Activated CD8-positive, alpha-beta memory T cell treated with anti-CD3 and anti-CD28 coated beads for 1 hour (primary cell): Measurements from ENCODE around the gene SAMD4A.

ENCODE experiments used
- DNase-seq, 2 donors: peaks; one replicate each; pipeline ENCODE4 v3.0.0-alpha.2; 2020; ENCODE audit warnings: low read depth in 1 of 2; ENCODE audit errors: extremely low read depth in 1 of 2

The SAMD4A gene

GRCh38 chr14:54566410-54567223 lies at the start of gene SAMD4A:
Gene SAMD4A, plus strand, starts transcription at chr14:54567128. Its CDS starts 789 bp downstream, at chr14:54567917.
- peak in 1 of 2 donors; percentile 28 for DNase-seq

GRCh38 chr14:54524410-54524809 lies 42.5 kb upstream of the SAMD4A start:
- no peak for DNase-seq

GRCh38 chr14:54528973-54529372 lies 38.0 kb upstream of the SAMD4A start:
- no peak for DNase-seq

- DNase-seq, result no peak
These were observed 37.1 kb upstream of the SAMD4A start for GRCh38 chr14:54529811-54530210.

- DNase-seq, result no peak
These were observed 34.6 kb upstream of the SAMD4A start for GRCh38 chr14:54532111-54533012.

- no peak for DNase-seq
These were observed 33.8 kb upstream of the SAMD4A start for GRCh38 chr14:54533100-54533499.

- DNase-seq, result no peak
These were observed 31.8 kb upstream of the SAMD4A start for GRCh38 chr14:54535126-54535525.

GRCh38 chr14:54535646-54536045 lies 31.3 kb upstream of the SAMD4A start:
- no peak for DNase-seq

GRCh38 chr14:54537651-54538050 lies 29.3 kb upstream of the SAMD4A start:
- DNase-seq, result no peak

GRCh38 chr14:54538055-54538454 lies 28.9 kb upstream of the SAMD4A start:
- DNase-seq, result no peak

GRCh38 chr14:54547583-54547982 lies 19.3 kb upstream of the SAMD4A start:
- no peak for DNase-seq

GRCh38 chr14:54548491-54548890 lies 18.4 kb upstream of the SAMD4A start:
- no peak for DNase-seq

GRCh38 chr14:54549862-54550261 lies 17.1 kb upstream of the SAMD4A start:
- no peak for DNase-seq

GRCh38 chr14:54550514-54550913 lies 16.4 kb upstream of the SAMD4A start:
- DNase-seq, result no peak

GRCh38 chr14:54554401-54554800 lies 12.5 kb upstream of the SAMD4A start:
- DNase-seq, result no peak

GRCh38 chr14:54555651-54556050 lies 11.3 kb upstream of the SAMD4A start:
- no peak for DNase-seq

- no peak for DNase-seq
These were observed 10.4 kb upstream of the SAMD4A start for GRCh38 chr14:54556535-54556934.

GRCh38 chr14:54562334-54562733 lies 4.6 kb upstream of the SAMD4A start:
- DNase-seq, result no peak

GRCh38 chr14:54564071-54564867 lies 2.7 kb upstream of the SAMD4A start:
- no peak for DNase-seq

GRCh38 chr14:54564868-54565784 lies 1.8 kb upstream of the SAMD4A start:
- DNase-seq, result peak in 1 of 2 donors; percentile 29
